ENCODE data around the gene WDR47. TPM values are rescaled to one million over a fixed set of nuclear protein-coding genes. Genes with fewer than 3 reads are reported as not detected.
"Not testable (repeated sequence)": the region's sequence is repeated elsewhere in the genome, so short reads cannot be mapped to it uniquely, and the experiment has no call there.

The WDR47 gene
- total RNA-seq, 2 experiments from 2014 or later: 8.2 to 8.8 TPM

GRCh38 chr1:109045595-109045994 is 3.7 kb upstream of the WDR47 start:
- Mint-ChIP-seq H3K36me3 (ENCODE audit: low read depth) (no peaks in the 10 kb centered on the region), H3K4me3 (no peak overlapping the region), H3K4me1 (peaks cover 11% of the 10 kb centered on the region), H3K27ac (no peak overlapping the region), H3K9me3 (no peaks in the 10 kb centered on the region), H3K27me3 (peaks cover 15% of the 10 kb centered on the region)
- ChIA-PET CTCF (no interaction called here), POLR2A (no interaction called here)
- DNase-seq: no peak

GRCh38 chr1:109040989-109041620 is 797 bp downstream of the WDR47 start:
- Mint-ChIP-seq H3K36me3 (ENCODE audit: low read depth) (no peaks in the 10 kb centered on the region), H3K27me3 (peaks cover 3% of the 10 kb centered on the region), H3K27ac (peak overlapping the region; percentile 90), H3K9me3 (peaks cover 2% of the 10 kb centered on the region), H3K4me3 (peak overlapping the region; percentile 83), H3K4me1 (peaks cover 18% of the 10 kb centered on the region)
- POLR2A ChIA-PET: interaction anchor here (1.4 kb wide), 1 partner anchor 59 kb away, joined by 3 read pairs; no protein-coding TSS in a partner anchor
- peak; percentile 43 for DNase-seq
- CTCF ChIA-PET: interaction anchor here (0.7 to 1.5 kb wide), 2 partner anchors 17 to 59 kb away, joined by 4 read pairs; no protein-coding TSS in a partner anchor

GRCh38 chr1:109040627-109040988 is 1.3 kb downstream of the WDR47 start:
- DNase-seq: no peak
- POLR2A ChIA-PET: no interaction called here
- CTCF ChIA-PET: no interaction called here
- Mint-ChIP-seq H3K9me3 (peaks cover 2% of the 10 kb centered on the region), H3K36me3 (ENCODE audit: low read depth) (no peaks in the 10 kb centered on the region), H3K4me3 (peak overlapping the region; percentile 83), H3K27me3 (peaks cover 3% of the 10 kb centered on the region), H3K27ac (peak overlapping the region; percentile 90), H3K4me1 (peaks cover 18% of the 10 kb centered on the region)

- ChIA-PET POLR2A (no interaction called here), CTCF (interaction anchor here (1.4 kb wide), 1 partner anchor 17 kb away, joined by 3 read pairs; no protein-coding TSS in a partner anchor)
- DNase-seq: no peak
- no peak overlapping the region for H3K4me3 Mint-ChIP-seq
- H3K4me1 Mint-ChIP-seq: no peaks in the 10 kb centered on the region
- no peak overlapping the region for H3K27ac Mint-ChIP-seq
- H3K9me3 Mint-ChIP-seq: peaks cover 2% of the 10 kb centered on the region
- no peaks in the 10 kb centered on the region for H3K27me3 Mint-ChIP-seq
- H3K36me3 Mint-ChIP-seq (ENCODE audit: low read depth): no peaks in the 10 kb centered on the region
Observed at GRCh38 chr1:109034382-109034781, 7.5 kb downstream of the WDR47 start.

GRCh38 chr1:109029493-109029892 is 12.4 kb downstream of the WDR47 start:
- H3K4me1 Mint-ChIP-seq; H3K4me3 Mint-ChIP-seq; H3K27ac Mint-ChIP-seq; DNase-seq; H3K9me3 Mint-ChIP-seq; H3K36me3 Mint-ChIP-seq (ENCODE audit: low read depth); POLR2A ChIA-PET; H3K27me3 Mint-ChIP-seq: not testable (repeated sequence)
- CTCF ChIA-PET: interaction anchor here (0.6 kb wide), 1 partner anchor 428 kb away, joined by 4 read pairs; no protein-coding TSS in a partner anchor

GRCh38 chr1:109027841-109028240 is 14.1 kb downstream of the WDR47 start:
- POLR2A ChIA-PET: no interaction called here

GRCh38 chr1:109025694-109026093 is 16.2 kb downstream of the WDR47 start:
- H3K4me1 Mint-ChIP-seq: no peaks in the 10 kb centered on the region
- POLR2A ChIA-PET: no interaction called here
- no peaks in the 10 kb centered on the region for H3K27me3 Mint-ChIP-seq
- no peak overlapping the region for H3K27ac Mint-ChIP-seq
- no peaks in the 10 kb centered on the region for H3K9me3 Mint-ChIP-seq
- no peak for DNase-seq
- no peaks in the 10 kb centered on the region for H3K36me3 Mint-ChIP-seq (ENCODE audit: low read depth)
- CTCF ChIA-PET: interaction anchor here (0.6 kb wide), 3 partner anchors 85 to 199 kb away, joined by 3 to 4 read pairs (median 4); no protein-coding TSS in a partner anchor
- H3K4me3 Mint-ChIP-seq: no peak overlapping the region

More at GRCh38 chr1:109027841-109028240, 14.1 kb downstream of the WDR47 start:
- Mint-ChIP-seq H3K9me3 (no peaks in the 10 kb centered on the region), H3K27me3 (no peaks in the 10 kb centered on the region), H3K27ac (no peak overlapping the region), H3K36me3 (ENCODE audit: low read depth) (no peaks in the 10 kb centered on the region), H3K4me1 (no peaks in the 10 kb centered on the region), H3K4me3 (no peak overlapping the region)
- CTCF ChIA-PET: interaction anchor here (0.7 to 2.4 kb wide), 4 partner anchors 9 to 110 kb away, joined by 3 to 6 read pairs (median 4); no protein-coding TSS in a partner anchor
- no peak for DNase-seq

- no peak for DNase-seq
- Mint-ChIP-seq H3K27me3 (no peaks in the 10 kb centered on the region), H3K4me3 (no peak overlapping the region), H3K9me3 (no peaks in the 10 kb centered on the region), H3K36me3 (ENCODE audit: low read depth) (no peaks in the 10 kb centered on the region), H3K4me1 (no peaks in the 10 kb centered on the region), H3K27ac (no peak overlapping the region)
- CTCF ChIA-PET: no interaction called here
- POLR2A ChIA-PET: interaction anchor here (0.6 kb wide), 1 partner anchor 975 kb away, joined by 4 read pairs; no protein-coding TSS in a partner anchor
Observed at GRCh38 chr1:109024646-109025045, 17.3 kb downstream of the WDR47 start.

GRCh38 chr1:109020693-109021257 is 21.1 kb downstream of the WDR47 start:
- ChIA-PET POLR2A (no interaction called here), CTCF (interaction anchor here (0.9 to 1.3 kb wide), 2 partner anchors 10 to 79 kb away, joined by 3 to 6 read pairs; no protein-coding TSS in a partner anchor)
- Mint-ChIP-seq H3K4me3 (no peak overlapping the region), H3K4me1 (no peaks in the 10 kb centered on the region), H3K9me3 (no peaks in the 10 kb centered on the region), H3K27ac (no peak overlapping the region), H3K27me3 (no peaks in the 10 kb centered on the region), H3K36me3 (ENCODE audit: low read depth) (peaks cover 15% of the 10 kb centered on the region)
- DNase-seq: no peak

GRCh38 chr1:109017719-109018118 is 24.2 kb downstream of the WDR47 start:
- POLR2A ChIA-PET, H3K4me3 Mint-ChIP-seq, H3K27ac Mint-ChIP-seq, H3K4me1 Mint-ChIP-seq, H3K27me3 Mint-ChIP-seq, H3K9me3 Mint-ChIP-seq, DNase-seq: not testable (repeated sequence)
- peaks cover 19% of the 10 kb centered on the region for H3K36me3 Mint-ChIP-seq (ENCODE audit: low read depth)
- CTCF ChIA-PET: interaction anchor here (0.9 to 1.3 kb wide), 3 partner anchors 9 to 17 kb away, joined by 3 to 5 read pairs (median 3); no protein-coding TSS in a partner anchor

- no peaks in the 10 kb centered on the region for H3K27me3 Mint-ChIP-seq
- no peaks in the 10 kb centered on the region for H3K4me1 Mint-ChIP-seq
- H3K27ac Mint-ChIP-seq: peak overlapping the region; percentile 25
- POLR2A ChIA-PET: no interaction called here
- H3K9me3 Mint-ChIP-seq: no peaks in the 10 kb centered on the region
- H3K36me3 Mint-ChIP-seq (ENCODE audit: low read depth): peaks cover 19% of the 10 kb centered on the region
- H3K4me3 Mint-ChIP-seq: no peak overlapping the region
- CTCF ChIA-PET: interaction anchor here (0.7 to 1.3 kb wide), 3 partner anchors 14 to 319 kb away, joined by 3 to 4 read pairs (median 3); no protein-coding TSS in a partner anchor
- no peak for DNase-seq
Observed at GRCh38 chr1:109017134-109017533, 24.8 kb downstream of the WDR47 start.

GRCh38 chr1:109011335-109011734 is 30.6 kb downstream of the WDR47 start:
- DNase-seq: no peak
- ChIA-PET POLR2A (interaction anchor here (0.6 kb wide), 1 partner anchor 133 kb away, joined by 4 read pairs; no protein-coding TSS in a partner anchor), CTCF (no interaction called here)
- Mint-ChIP-seq H3K36me3 (ENCODE audit: low read depth) (peaks cover 16% of the 10 kb centered on the region), H3K27me3 (no peaks in the 10 kb centered on the region), H3K4me3 (no peak overlapping the region), H3K9me3 (no peaks in the 10 kb centered on the region), H3K4me1 (no peaks in the 10 kb centered on the region), H3K27ac (no peak overlapping the region)

- H3K4me3 Mint-ChIP-seq, H3K27ac Mint-ChIP-seq, H3K4me1 Mint-ChIP-seq, POLR2A ChIA-PET, DNase-seq, H3K27me3 Mint-ChIP-seq: not testable (repeated sequence)
- CTCF ChIA-PET: interaction anchor here (0.6 to 1.0 kb wide), 2 partner anchors 18 to 71 kb away, joined by 3 read pairs; no protein-coding TSS in a partner anchor
- Mint-ChIP-seq H3K9me3 (peaks cover 12% of the 10 kb centered on the region), H3K36me3 (ENCODE audit: low read depth) (peaks cover 42% of the 10 kb centered on the region)
Observed at GRCh38 chr1:108996622-108997021, 45.3 kb downstream of the WDR47 start.

All from activated CD4-positive, alpha-beta T cell treated with anti-CD3 and anti-CD28 coated beads, Interleukin-2, amount 10 ng/mL, durations not matched to agents 7 days and 5 days (primary cell).